DND-41 (cell line): Measurements from ENCODE around the gene RPL21.

Source experiments
- EZH2 ChIP-seq: IDR thresholded peaks from 3 replicates; pipeline ENCODE4 v1.6.1; 2012; ENCODE audit warnings: borderline replicate concordance, low read depth, mild to moderate bottlenecking, moderate library complexity, low read length, inconsistent platforms; ENCODE audit not compliant: severe bottlenecking
- TF ChIP-seq, protein P1 (sequence below): IDR thresholded peaks from 2 replicates; pipeline ENCODE4 v1.5.1; 2012; ENCODE audit warnings: borderline replicate concordance, low read length, moderate library complexity, mild to moderate bottlenecking; ENCODE audit not compliant: poor library complexity, severe bottlenecking; ENCODE audit errors: extremely low read depth

- TF ChIP-seq, protein P1, sequence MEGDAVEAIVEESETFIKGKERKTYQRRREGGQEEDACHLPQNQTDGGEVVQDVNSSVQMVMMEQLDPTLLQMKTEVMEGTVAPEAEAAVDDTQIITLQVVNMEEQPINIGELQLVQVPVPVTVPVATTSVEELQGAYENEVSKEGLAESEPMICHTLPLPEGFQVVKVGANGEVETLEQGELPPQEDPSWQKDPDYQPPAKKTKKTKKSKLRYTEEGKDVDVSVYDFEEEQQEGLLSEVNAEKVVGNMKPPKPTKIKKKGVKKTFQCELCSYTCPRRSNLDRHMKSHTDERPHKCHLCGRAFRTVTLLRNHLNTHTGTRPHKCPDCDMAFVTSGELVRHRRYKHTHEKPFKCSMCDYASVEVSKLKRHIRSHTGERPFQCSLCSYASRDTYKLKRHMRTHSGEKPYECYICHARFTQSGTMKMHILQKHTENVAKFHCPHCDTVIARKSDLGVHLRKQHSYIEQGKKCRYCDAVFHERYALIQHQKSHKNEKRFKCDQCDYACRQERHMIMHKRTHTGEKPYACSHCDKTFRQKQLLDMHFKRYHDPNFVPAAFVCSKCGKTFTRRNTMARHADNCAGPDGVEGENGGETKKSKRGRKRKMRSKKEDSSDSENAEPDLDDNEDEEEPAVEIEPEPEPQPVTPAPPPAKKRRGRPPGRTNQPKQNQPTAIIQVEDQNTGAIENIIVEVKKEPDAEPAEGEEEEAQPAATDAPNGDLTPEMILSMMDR: no peak
- no peak for TF ChIP-seq EZH2
These were observed 43.7 kb downstream of the RPL21 start for GRCh38 chr13:27295096-27295495.
